Mesendoderm (in vitro differentiated cells): ENCODE measurements around the gene PLA2G4D.

ENCODE experiments used
- DNase-seq: peaks from one replicate; pipeline ENCODE4 v3.0.0; 2013
- H2AK5ac ChIP-seq: 2 replicates; pipeline ENCODE4 v1.6.1; 2013; ENCODE audit warnings: low read length, inconsistent platforms
- H2BK120ac ChIP-seq: 2 replicates; pipeline ENCODE4 v1.6.1; 2013; ENCODE audit warnings: low read depth, mild to moderate bottlenecking, low read length, moderate library complexity, mixed read lengths
- H2BK15ac ChIP-seq: replicated peaks from 2 replicates; pipeline ENCODE4 v1.6.1; 2013; ENCODE audit warnings: low read depth, mild to moderate bottlenecking, moderate library complexity
- H2BK5ac ChIP-seq: 2 replicates; pipeline ENCODE4 v1.6.1; 2013; ENCODE audit warnings: low read length, inconsistent platforms
- H3K18ac ChIP-seq: 2 replicates; pipeline ENCODE4 v1.6.1; 2013; ENCODE audit warnings: mild to moderate bottlenecking, low read length, mixed read lengths
- H3K23ac ChIP-seq: one replicate; pipeline ENCODE4 v1.6.1; 2013; ENCODE audit warnings: low read length
- H3K27ac ChIP-seq: 2 replicates; pipeline ENCODE4 v1.5.1; 2013; ENCODE audit warnings: low read depth, mild to moderate bottlenecking, inconsistent platforms, low read length, moderate library complexity
- H3K27me3 ChIP-seq: 2 replicates; pipeline ENCODE4 v1.6.1; 2013; ENCODE audit warnings: low read length, control low read depth, mild to moderate bottlenecking, inconsistent platforms; ENCODE audit not compliant: insufficient read depth, poor library complexity
- H3K36me3 ChIP-seq: 2 replicates; pipeline ENCODE4 v1.6.1; 2013; ENCODE audit warnings: low read length, inconsistent platforms; ENCODE audit not compliant: control insufficient read depth, insufficient read depth
- H3K4ac ChIP-seq: one replicate; pipeline ENCODE4 v1.6.1; 2013; ENCODE audit warnings: low read depth, mild to moderate bottlenecking, low read length, moderate library complexity
- H3K4me1 ChIP-seq: 2 replicates; pipeline ENCODE4 v1.6.1; 2013; ENCODE audit warnings: low read depth, low read length, inconsistent platforms; ENCODE audit not compliant: control insufficient read depth
- H3K4me2 ChIP-seq: 2 replicates; pipeline ENCODE4 v1.6.1; 2013; ENCODE audit warnings: low read length
- H3K4me3 ChIP-seq: 2 replicates; pipeline ENCODE4 v1.5.1; 2013; ENCODE audit warnings: mild to moderate bottlenecking, low read length
- H3K56ac ChIP-seq: one replicate; pipeline ENCODE4 v1.6.1; 2013; ENCODE audit warnings: low read length
- H3K79me1 ChIP-seq: 2 replicates; pipeline ENCODE4 v1.6.1; 2013; ENCODE audit warnings: low read length, inconsistent platforms
- H3K79me2 ChIP-seq: 2 replicates; pipeline ENCODE4 v1.6.1; 2013; ENCODE audit warnings: mild to moderate bottlenecking, low read length; ENCODE audit not compliant: control insufficient read depth, insufficient read depth
- H3K9ac ChIP-seq: 2 replicates; pipeline ENCODE4 v1.6.1; 2013; ENCODE audit warnings: low read length, inconsistent platforms
- H4K5ac ChIP-seq: one replicate; pipeline ENCODE4 v1.6.1; 2013; ENCODE audit warnings: low read length
- H4K8ac ChIP-seq: one replicate; pipeline ENCODE4 v1.6.1; 2013; ENCODE audit warnings: low read depth, mild to moderate bottlenecking, control low read depth, low read length, moderate library complexity
- WGBS: extraction: QIAGEN DNeasy Blood & Tissue Kit; methylation state at CpG from one replicate; pipeline ENCODE4 v1.1.7; 2013; ENCODE audit warnings: low lambda C conversion rate, missing lambda C conversion rate; ENCODE audit not compliant: insufficient coverage; ENCODE audit errors: extremely low coverage; 5-methylcytosine and 5-hydroxymethylcytosine counted together

PLA2G4D gene

DNA sequence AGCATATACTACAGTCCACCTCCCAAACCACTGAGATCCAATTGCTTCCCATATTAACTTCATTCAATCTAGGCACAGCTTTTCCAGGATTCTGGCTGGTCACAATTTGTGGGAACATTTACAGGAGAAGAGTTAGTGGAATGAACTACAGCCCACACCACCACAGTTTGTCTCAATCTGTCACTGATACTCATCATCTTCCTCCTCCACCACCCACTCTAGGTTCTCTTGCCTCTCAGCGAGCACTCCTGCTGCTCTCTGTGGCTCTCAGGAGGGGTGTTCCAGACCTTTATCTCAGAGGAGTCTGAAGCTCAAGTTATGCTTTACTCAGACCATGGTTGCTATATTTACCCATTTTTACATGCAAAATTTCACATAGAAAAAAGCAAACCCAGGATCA lies 25.9 kb upstream of the PLA2G4D start:
- H3K9ac ChIP-seq = no peak overlapping the region

DNA sequence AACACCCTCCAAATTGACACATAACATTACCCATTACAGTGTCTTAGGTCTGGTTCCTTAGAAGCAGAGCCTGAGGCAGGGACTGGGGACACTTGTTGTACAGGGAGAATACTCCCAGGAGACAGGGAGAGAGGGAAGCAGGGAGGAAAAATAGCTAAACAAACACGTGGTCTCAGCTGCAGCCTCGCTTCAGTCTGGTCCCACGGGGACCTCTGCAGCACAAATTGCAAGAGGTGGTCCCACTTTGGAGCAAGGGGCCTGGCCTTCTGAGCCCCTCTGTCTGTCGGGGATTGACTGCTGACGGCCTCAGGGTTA lies 25.0 kb upstream of the PLA2G4D start:
- Histone ChIP-seq H3K18ac (no peak overlapping the region), H3K79me2 (no peaks in the 10 kb centered on the region), H3K4me1 (no peaks in the 10 kb centered on the region), H3K4me2 (no peak overlapping the region), H4K5ac (no peak overlapping the region), H3K27me3 (no peaks in the 10 kb centered on the region), H3K23ac (no peak overlapping the region), H3K27ac (no peak overlapping the region), H4K8ac (no peak overlapping the region), H3K79me1 (no peaks in the 10 kb centered on the region), H2BK5ac (no peak overlapping the region), H2BK120ac (no peak overlapping the region), H3K36me3 (no peaks in the 10 kb centered on the region), H2AK5ac (no peak overlapping the region), H3K4ac (no peak overlapping the region), H3K9ac (no peak overlapping the region), H3K56ac (no peak overlapping the region), H2BK15ac (no peak overlapping the region), H3K4me3 (no peak overlapping the region)
- no peak for DNase-seq
- WGBS = no CpG with 5 or more reads among the region's 5 CpGs

More for the DNA sequence above, 25.9 kb upstream of the PLA2G4D start:
- no peak overlapping the region for H3K4me2 ChIP-seq
- H3K79me1 ChIP-seq = no peaks in the 10 kb centered on the region
- no peak overlapping the region for H3K23ac ChIP-seq
- WGBS = no CpG with 5 or more reads among the region's 1 CpG
- no peak overlapping the region for H2BK15ac ChIP-seq
- no peak overlapping the region for H3K27ac ChIP-seq
- no peak overlapping the region for H4K5ac ChIP-seq
- H3K56ac ChIP-seq = no peak overlapping the region
- no peak overlapping the region for H3K18ac ChIP-seq
- no peak overlapping the region for H2AK5ac ChIP-seq
- H3K4ac ChIP-seq = no peak overlapping the region
- no peaks in the 10 kb centered on the region for H3K79me2 ChIP-seq
- no peak overlapping the region for H4K8ac ChIP-seq
- no peak overlapping the region for H2BK5ac ChIP-seq
- DNase-seq = no peak
- no peaks in the 10 kb centered on the region for H3K36me3 ChIP-seq
- H2BK120ac ChIP-seq = no peak overlapping the region
- no peaks in the 10 kb centered on the region for H3K4me1 ChIP-seq
- no peak overlapping the region for H3K4me3 ChIP-seq
- H3K27me3 ChIP-seq = no peaks in the 10 kb centered on the region

DNA sequence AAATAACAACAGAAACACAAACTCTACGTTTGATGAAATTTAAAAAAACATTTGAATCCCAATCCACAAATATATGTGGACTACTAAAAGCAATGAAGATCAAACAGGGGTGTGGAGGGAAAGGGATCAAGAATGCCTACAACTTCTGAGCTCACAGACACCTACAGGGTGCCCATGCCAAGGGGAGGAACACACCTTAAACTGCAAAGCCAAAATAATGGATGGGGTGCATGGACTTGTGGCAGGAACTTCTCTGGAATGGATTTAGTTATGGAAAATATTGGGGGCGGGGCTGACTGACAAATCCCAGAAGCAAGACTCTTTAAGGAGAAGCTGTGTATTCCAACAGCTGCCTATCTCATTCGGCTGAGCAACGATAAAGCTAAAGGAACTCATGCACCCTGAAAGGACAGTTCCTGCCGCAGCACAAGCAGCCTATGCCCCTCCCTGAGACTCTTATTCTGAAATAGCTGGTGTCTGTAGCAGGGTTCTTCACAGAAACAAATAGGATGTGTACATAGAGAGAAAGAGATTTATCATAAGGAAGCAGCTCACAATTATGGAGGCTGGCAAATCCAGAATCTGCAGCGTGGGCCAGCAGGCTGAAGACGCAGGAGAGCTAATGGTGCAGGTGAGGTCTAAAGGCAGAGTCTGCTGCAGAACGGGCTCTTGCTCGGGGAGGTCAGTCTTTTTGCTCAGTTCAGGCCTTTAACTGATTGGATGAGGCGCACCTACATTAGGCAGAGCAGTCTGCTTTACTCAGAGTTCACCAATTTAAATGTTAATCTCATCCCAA lies 24.5 kb upstream of the PLA2G4D start:
- DNase-seq = peak; percentile 46
- Histone ChIP-seq H4K5ac (no peak overlapping the region), H2BK120ac (no peak overlapping the region), H3K18ac (no peak overlapping the region), H3K79me2 (no peaks in the 10 kb centered on the region), H3K23ac (no peak overlapping the region), H3K4ac (no peak overlapping the region), H2BK5ac (no peak overlapping the region), H3K56ac (peak overlapping the region; percentile 45), H3K27ac (no peak overlapping the region), H3K4me3 (no peak overlapping the region), H2BK15ac (no peak overlapping the region), H3K36me3 (no peaks in the 10 kb centered on the region), H3K79me1 (no peaks in the 10 kb centered on the region), H3K4me1 (no peaks in the 10 kb centered on the region), H3K9ac (no peak overlapping the region), H4K8ac (no peak overlapping the region), H3K27me3 (no peaks in the 10 kb centered on the region), H3K4me2 (no peak overlapping the region), H2AK5ac (no peak overlapping the region)
- no CpG with 5 or more reads among the region's 10 CpGs for WGBS

DNA sequence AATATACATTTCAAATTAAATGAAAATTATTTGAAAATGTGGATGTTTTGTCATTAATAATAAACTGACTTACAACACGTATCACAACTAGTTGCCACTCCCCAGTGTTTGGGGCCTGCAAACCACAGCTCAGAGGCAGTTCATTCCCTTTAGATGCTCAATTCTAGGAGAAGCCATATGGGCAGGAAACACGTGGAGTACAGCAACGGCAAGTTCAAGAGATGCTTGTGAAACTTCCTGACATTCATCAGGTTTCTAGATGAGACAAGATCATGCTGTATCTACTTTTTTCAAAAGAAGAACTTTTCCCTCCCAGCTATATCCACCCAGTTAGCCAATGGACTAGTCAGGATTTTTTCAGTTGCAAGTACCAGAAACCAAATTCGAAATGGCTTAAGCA lies 17.6 kb upstream of the PLA2G4D start:
- no peaks in the 10 kb centered on the region for H3K36me3 ChIP-seq

DNA sequence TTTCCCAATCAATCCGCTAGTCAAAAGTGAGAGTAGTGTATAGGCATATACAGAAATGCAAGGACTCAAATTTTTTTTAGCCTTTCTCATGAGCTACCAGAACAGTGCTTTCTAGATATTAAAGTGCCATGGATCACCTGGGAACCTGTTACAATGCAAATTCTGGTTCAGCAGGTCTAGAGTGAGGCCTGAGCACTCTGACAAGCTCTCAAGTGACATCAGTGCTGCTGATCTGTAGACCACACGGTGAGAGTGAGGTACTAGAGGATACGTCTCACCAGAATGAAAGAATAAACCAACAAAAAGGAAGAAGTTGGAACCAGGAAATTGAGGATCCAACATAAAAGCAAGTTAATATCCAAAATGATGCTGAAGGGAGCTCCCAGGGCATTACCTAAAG lies 16.0 kb upstream of the PLA2G4D start:
- Histone ChIP-seq H3K27me3 (no peaks in the 10 kb centered on the region), H2BK15ac (no peak overlapping the region), H3K4ac (no peak overlapping the region), H4K5ac (no peak overlapping the region), H3K23ac (no peak overlapping the region), H2BK5ac (no peak overlapping the region), H3K4me1 (no peaks in the 10 kb centered on the region), H3K27ac (no peak overlapping the region), H3K4me3 (no peak overlapping the region), H2BK120ac (no peak overlapping the region), H3K79me1 (no peaks in the 10 kb centered on the region), H3K56ac (no peak overlapping the region), H2AK5ac (no peak overlapping the region), H3K36me3 (no peaks in the 10 kb centered on the region), H4K8ac (no peak overlapping the region), H3K9ac (no peak overlapping the region), H3K18ac (no peak overlapping the region), H3K4me2 (no peak overlapping the region), H3K79me2 (no peaks in the 10 kb centered on the region)
- DNase-seq = no peak
- no CpG with 5 or more reads among the region's 3 CpGs for WGBS

More for the DNA sequence above, 17.6 kb upstream of the PLA2G4D start:
- Histone ChIP-seq H4K8ac (no peak overlapping the region), H4K5ac (no peak overlapping the region), H3K56ac (no peak overlapping the region), H3K27me3 (no peaks in the 10 kb centered on the region), H3K4ac (no peak overlapping the region), H2BK120ac (no peak overlapping the region), H2BK15ac (no peak overlapping the region), H3K4me1 (no peaks in the 10 kb centered on the region), H3K79me2 (no peaks in the 10 kb centered on the region), H3K4me3 (no peak overlapping the region), H3K4me2 (no peak overlapping the region), H3K18ac (no peak overlapping the region), H3K23ac (no peak overlapping the region), H3K27ac (no peak overlapping the region), H2AK5ac (no peak overlapping the region), H3K9ac (no peak overlapping the region), H2BK5ac (no peak overlapping the region), H3K79me1 (no peaks in the 10 kb centered on the region)
- no peak for DNase-seq
- no CpG with 5 or more reads among the region's 4 CpGs for WGBS

DNA sequence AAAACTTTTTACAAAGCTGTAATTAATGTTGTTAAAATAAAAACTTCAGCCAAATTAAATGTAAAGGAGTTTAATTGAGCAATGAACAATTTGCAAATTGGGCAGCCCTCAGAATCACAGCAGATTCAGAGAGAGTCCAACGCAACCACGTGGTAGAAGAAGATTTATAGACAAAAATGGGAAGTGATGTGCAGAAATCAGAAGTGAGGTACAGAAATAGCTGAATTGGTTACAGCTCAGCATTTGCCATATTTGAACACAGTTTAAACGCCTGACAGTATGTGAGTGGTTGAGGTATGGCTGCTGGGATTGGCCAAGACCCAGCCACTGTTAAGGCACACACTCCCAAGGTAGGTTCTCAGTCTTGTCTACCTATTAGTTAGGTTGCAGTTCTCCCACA lies 14.4 kb upstream of the PLA2G4D start:
- no peaks in the 10 kb centered on the region for H3K27me3 ChIP-seq
- H4K5ac ChIP-seq = no peak overlapping the region
- H3K27ac ChIP-seq = no peak overlapping the region
- H3K4ac ChIP-seq = no peak overlapping the region
- no peak overlapping the region for H3K4me3 ChIP-seq
- no peaks in the 10 kb centered on the region for H3K79me2 ChIP-seq
- H3K23ac ChIP-seq = no peak overlapping the region
- no peak overlapping the region for H3K18ac ChIP-seq
- WGBS = no CpG with 5 or more reads among the region's 3 CpGs
- H3K79me1 ChIP-seq = no peaks in the 10 kb centered on the region
- no peak overlapping the region for H3K9ac ChIP-seq
- H4K8ac ChIP-seq = no peak overlapping the region
- no peak overlapping the region for H3K56ac ChIP-seq
- no peaks in the 10 kb centered on the region for H3K4me1 ChIP-seq
- H3K4me2 ChIP-seq = no peak overlapping the region
- DNase-seq = no peak
- H2BK15ac ChIP-seq = no peak overlapping the region
- H2BK120ac ChIP-seq = no peak overlapping the region
- no peak overlapping the region for H2BK5ac ChIP-seq
- H3K36me3 ChIP-seq = no peaks in the 10 kb centered on the region
- no peak overlapping the region for H2AK5ac ChIP-seq
